ENCODE measurements around the gene SRSF1. TPM values are rescaled to one million over a fixed set of nuclear protein-coding genes. Genes with fewer than 3 reads are reported as not detected.

The SRSF1 gene
- total RNA-seq, 2 donors from 2014 or later = 233 to 281 TPM

Other genes starting within 250 kb of the SRSF1 start
- gene MRPS23, start 157.2 kb downstream of the SRSF1 start, total RNA-seq = 10 to 100 TPM; 43.4 to 52.7 TPM
- 1 to 10 TPM; 1.1 to 1.4 TPM for gene CUEDC1, start 51.8 kb downstream of the SRSF1 start, total RNA-seq
- 10 to 100 TPM; 42.6 to 44.6 TPM for gene VEZF1, start 19.0 kb downstream of the SRSF1 start, total RNA-seq
- gene DYNLL2, start 76.2 kb upstream of the SRSF1 start, total RNA-seq = 10 to 100 TPM; 32.9 to 37.7 TPM
- gene OR4D1, start 141.1 kb upstream of the SRSF1 start, total RNA-seq = under 1 TPM; 0.34 to 0.35 TPM
- not detected for gene OR4D2, start 159.7 kb upstream of the SRSF1 start, total RNA-seq
- gene EPX, start 185.5 kb upstream of the SRSF1 start, total RNA-seq = not detected
- gene MKS1, start 212.0 kb upstream of the SRSF1 start, total RNA-seq = 10 to 100 TPM; 25.7 to 35.2 TPM
- under 1 TPM; 0.12 to 0.31 TPM for gene LPO, start 231.3 kb upstream of the SRSF1 start, total RNA-seq